ENCODE results near the gene ZEB2. TPM values are rescaled to one million over a fixed set of nuclear protein-coding genes. Genes with fewer than 3 reads are reported as not detected.

The ZEB2 gene
- total RNA-seq, 1 donor from 2014 or later: 106 TPM

GRCh38 chr2:144458541-144458940, 61.4 kb downstream of the ZEB2 start:
- H3K4me1 ChIP-seq: peaks cover 55% of the 10 kb centered on the region
- H4K20me1 ChIP-seq (ENCODE audit: low read depth): peaks cover 98% of the 10 kb centered on the region
- Mint-ChIP-seq H3K9me3 (no peaks in the 10 kb centered on the region), H3K27ac (peak overlapping the region; percentile 7), H3K27me3 (ENCODE audit: insufficient read depth, low read depth) (no peaks in the 10 kb centered on the region), H3K36me3 (peaks cover 2% of the 10 kb centered on the region), H3K4me1 (peaks cover 81% of the 10 kb centered on the region), H3K4me3 (no peak overlapping the region)
- no peak overlapping the region for H3K27ac ChIP-seq
- H3K9ac ChIP-seq: no peak overlapping the region
- H2AFZ ChIP-seq (replicated peaks): no peak overlapping the region
- no peaks in the 10 kb centered on the region for H3K36me3 ChIP-seq
- H3K4me2 ChIP-seq: no peak overlapping the region
- H3K79me2 ChIP-seq (ENCODE audit: low read depth): peaks cover 100% of the 10 kb centered on the region
- H3K9me3 ChIP-seq (ENCODE audit: low read depth): no peaks in the 10 kb centered on the region
- H3K27me3 ChIP-seq: no peaks in the 10 kb centered on the region
- H3K4me3 ChIP-seq: no peak overlapping the region
- H3F3A ChIP-seq (ENCODE audit: low read depth): peaks cover 16% of the 10 kb centered on the region
- TF ChIP-seq CTCF (IDR thresholded peaks at IDR 0.05) (no peak), EZH2phosphoT487 (IDR thresholded peaks at IDR 0.05) (no peak), EZH2 (IDR thresholded peaks at IDR 0.05) (no peak)
- DNase-seq (ENCODE audit: low spot score): no peak

GRCh38 chr2:144456680-144457079, 63.2 kb downstream of the ZEB2 start:
- H3K27ac ChIP-seq: no peak overlapping the region
- H3K4me3 ChIP-seq: no peak overlapping the region
- no peaks in the 10 kb centered on the region for H3K9me3 ChIP-seq (ENCODE audit: low read depth)
- Mint-ChIP-seq H3K4me3 (no peak overlapping the region), H3K4me1 (peaks cover 88% of the 10 kb centered on the region), H3K9me3 (no peaks in the 10 kb centered on the region), H3K27ac (peak overlapping the region; percentile 14), H3K27me3 (ENCODE audit: insufficient read depth, low read depth) (no peaks in the 10 kb centered on the region), H3K36me3 (no peaks in the 10 kb centered on the region)
- no peak overlapping the region for H2AFZ ChIP-seq (replicated peaks)
- H4K20me1 ChIP-seq (ENCODE audit: low read depth): peaks cover 99% of the 10 kb centered on the region
- peaks cover 64% of the 10 kb centered on the region for H3K4me1 ChIP-seq
- H3K9ac ChIP-seq: no peak overlapping the region
- H3F3A ChIP-seq (ENCODE audit: low read depth): peaks cover 29% of the 10 kb centered on the region
- DNase-seq (ENCODE audit: low spot score): no peak
- no peaks in the 10 kb centered on the region for H3K27me3 ChIP-seq
- no peaks in the 10 kb centered on the region for H3K36me3 ChIP-seq
- H3K4me2 ChIP-seq: no peak overlapping the region
- TF ChIP-seq EZH2 (IDR thresholded peaks at IDR 0.05) (no peak), EZH2phosphoT487 (IDR thresholded peaks at IDR 0.05) (no peak), CTCF (IDR thresholded peaks at IDR 0.05) (no peak)
- peaks cover 100% of the 10 kb centered on the region for H3K79me2 ChIP-seq (ENCODE audit: low read depth)

GRCh38 chr2:144455987-144456386, 63.9 kb downstream of the ZEB2 start:
- Histone ChIP-seq H4K20me1 (ENCODE audit: low read depth) (peaks cover 98% of the 10 kb centered on the region), H2AFZ (replicated peaks) (no peak overlapping the region), H3K4me2 (no peak overlapping the region), H3K36me3 (no peaks in the 10 kb centered on the region), H3K9me3 (ENCODE audit: low read depth) (no peaks in the 10 kb centered on the region), H3K27ac (peak overlapping the region; percentile 84), H3F3A (ENCODE audit: low read depth) (peaks cover 29% of the 10 kb centered on the region), H3K27me3 (no peaks in the 10 kb centered on the region), H3K9ac (no peak overlapping the region), H3K79me2 (ENCODE audit: low read depth) (peaks cover 100% of the 10 kb centered on the region), H3K4me3 (no peak overlapping the region), H3K4me1 (peaks cover 61% of the 10 kb centered on the region)
- no peak for DNase-seq (ENCODE audit: low spot score)
- Mint-ChIP-seq H3K27me3 (ENCODE audit: insufficient read depth, low read depth) (no peaks in the 10 kb centered on the region), H3K9me3 (no peaks in the 10 kb centered on the region), H3K4me3 (no peak overlapping the region), H3K4me1 (peaks cover 86% of the 10 kb centered on the region), H3K36me3 (peaks cover under 1% of the 10 kb centered on the region), H3K27ac (no peak overlapping the region)
- TF ChIP-seq EZH2 (IDR thresholded peaks at IDR 0.05): no peak
- TF ChIP-seq EZH2phosphoT487 (IDR thresholded peaks at IDR 0.05): no peak
- TF ChIP-seq CTCF (IDR thresholded peaks at IDR 0.05): no peak
